A673 (cell line): ENCODE measurements around the gene ITSN1. TPM values are rescaled to one million over a fixed set of nuclear protein-coding genes. Genes with fewer than 3 reads are reported as not detected.

Source experiments
- BruUV-seq: library from RNA; stranded (reverse); fragments of 400-500 nt; replicated peaks from 2 replicates; lab custom pipeline; 2021; lab: Mats Ljungman, UMichigan
- CTCF ChIA-PET: fragments of 300-600 bp; sonication (Branson Sonifier 250); formaldehyde crosslinking; loops from one replicate; lab custom pipeline; 2022; ENCODE audit warnings: antibody characterized with exemption; lab: Charles Lee
- POLR2A ChIA-PET: fragments of 300-600 bp; sonication (Branson Sonifier 250); formaldehyde crosslinking; loops from one replicate; lab custom pipeline; 2022; ENCODE audit warnings: antibody characterized with exemption; ENCODE audit not compliant: low non-redundant PET; lab: Charles Lee
- DNase-seq: peaks from one replicate; pipeline ENCODE4 v3.0.0-alpha.2; 2015; ENCODE audit warnings: low spot score
- H3K27ac ChIP-seq: fragments of 200-600 bp; sonication (generic); 2 replicates; pipeline ENCODE4 v1.5.1; 2016; ENCODE audit warnings: mixed run types, low read depth, mild to moderate bottlenecking, mixed read lengths, antibody characterized with exemption, low read length; ENCODE audit not compliant: poor library complexity, severe bottlenecking
- H3K27me3 ChIP-seq: fragments of 200-600 bp; sonication (generic); replicated peaks from 2 replicates; pipeline ENCODE4 v1.6.1; 2017; ENCODE audit warnings: mixed run types, low read depth, mild to moderate bottlenecking, mixed read lengths, antibody characterized with exemption, low read length; ENCODE audit not compliant: insufficient read depth, poor library complexity
- H3K36me3 ChIP-seq: fragments of 200-600 bp; sonication (generic); 2 replicates; pipeline ENCODE4 v1.6.1; 2016; ENCODE audit warnings: mixed run types, mild to moderate bottlenecking, mixed read lengths, antibody characterized with exemption, low read length; ENCODE audit not compliant: insufficient read depth, poor library complexity, severe bottlenecking
- H3K4me1 ChIP-seq: fragments of 200-600 bp; sonication (generic); 2 replicates; pipeline ENCODE4 v1.6.1; 2017; ENCODE audit warnings: mixed run types, mild to moderate bottlenecking, mixed read lengths, antibody characterized with exemption, low read length; ENCODE audit not compliant: insufficient read depth, poor library complexity, severe bottlenecking
- H3K4me3 ChIP-seq: fragments of 200-600 bp; sonication (generic); 2 replicates; pipeline ENCODE4 v1.5.1; 2016; ENCODE audit warnings: low read depth, mixed run types, mild to moderate bottlenecking, mixed read lengths, low read length; ENCODE audit not compliant: poor library complexity, severe bottlenecking
- H3K9me3 ChIP-seq: fragments of 200-600 bp; sonication (generic); 2 replicates; pipeline ENCODE4 v1.6.1; 2016; ENCODE audit warnings: mixed run types, low read depth, mild to moderate bottlenecking, mixed read lengths, antibody characterized with exemption, low read length; ENCODE audit not compliant: poor library complexity, severe bottlenecking
- EZH2 ChIP-seq: fragments of 200-600 bp; sonication (generic); IDR thresholded peaks from 2 replicates; pipeline ENCODE4 v1.6.1; 2017; ENCODE audit warnings: borderline replicate concordance, low read depth, mild to moderate bottlenecking, mixed read lengths, antibody characterized with exemption, low read length; ENCODE audit not compliant: poor library complexity, severe bottlenecking
- intact Hi-C: fragments of 100-400 bp; cut with micrococcal nuclease; formaldehyde crosslinking; loops from one replicate; pipeline ENCODE4 v1.10.0; 2022; ENCODE audit not compliant: unreplicated experiment
- total RNA-seq: library from RNA; stranded (reverse); gene quantifications from 2 replicates; pipeline ENCODE4 v1.2.3, GENCODE V29; 2021
- TF ChIP-seq, protein P1 (sequence below): fragments of 300-800, 200-600 bp; sonication (generic); conservative IDR thresholded peaks from 2 replicates; pipeline ENCODE4 v1.5.1; 2017; ENCODE audit warnings: low read depth, mild to moderate bottlenecking, antibody characterized with exemption, low read length, moderate library complexity, mixed read lengths

The ITSN1 gene
- total RNA-seq, 1 experiment from 2014 or later = 54.2 TPM

DNA sequence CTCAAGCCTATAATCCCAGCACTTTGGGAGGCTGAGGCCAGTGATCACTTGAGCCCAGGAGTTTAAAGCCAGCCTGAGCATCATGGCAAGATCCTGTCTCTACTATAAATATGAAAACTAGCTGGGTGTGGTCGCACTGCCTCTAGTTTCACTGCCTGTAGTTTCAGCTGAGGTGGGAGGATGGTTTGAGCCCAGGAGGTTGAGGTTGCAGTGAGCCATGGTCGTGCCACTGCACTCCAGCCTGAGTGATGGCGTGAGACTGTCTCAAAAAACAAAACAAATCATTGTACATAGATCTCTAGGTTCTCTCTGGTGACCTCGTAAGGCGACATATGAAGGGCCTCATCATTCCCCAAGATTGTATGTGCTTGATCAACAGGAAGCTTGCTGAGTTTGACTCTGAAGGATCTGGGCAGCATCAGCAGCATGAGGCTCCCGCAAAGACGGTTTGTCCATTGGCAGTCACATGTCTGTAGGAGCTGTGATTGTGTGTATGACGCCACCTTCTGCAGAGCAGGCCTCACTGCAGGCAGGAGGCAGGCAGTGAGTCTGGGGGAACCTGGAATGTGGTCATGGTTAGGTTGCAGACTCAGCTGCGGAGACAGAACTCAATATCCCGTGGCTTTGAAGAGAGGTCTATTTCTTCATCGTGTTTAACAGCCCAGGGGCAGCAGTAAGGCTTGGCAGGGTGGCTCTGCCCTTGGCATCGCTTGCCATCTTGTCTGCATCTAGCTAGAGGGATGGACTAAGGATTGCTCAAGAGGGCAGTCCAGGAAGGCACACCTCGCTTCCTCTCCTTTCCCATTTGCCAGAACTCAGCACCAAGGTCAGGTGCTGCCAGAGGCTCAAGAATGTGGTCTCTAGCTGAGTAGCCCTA lies 259.3 kb downstream of the ITSN1 start:
- intact Hi-C loops = no loop called here
- CTCF ChIA-PET = interaction anchor here (0.5 to 1.3 kb wide), 5 partner anchors 23 to 296 kb away, joined by 3 to 6 read pairs (median 3); no protein-coding TSS in a partner anchor
- peak; percentile 72 for DNase-seq
- no peak overlapping the region for H3K27ac ChIP-seq
- H3K4me1 ChIP-seq = no peaks in the 10 kb centered on the region
- no peak for TF ChIP-seq EZH2
- TF ChIP-seq, protein P1, sequence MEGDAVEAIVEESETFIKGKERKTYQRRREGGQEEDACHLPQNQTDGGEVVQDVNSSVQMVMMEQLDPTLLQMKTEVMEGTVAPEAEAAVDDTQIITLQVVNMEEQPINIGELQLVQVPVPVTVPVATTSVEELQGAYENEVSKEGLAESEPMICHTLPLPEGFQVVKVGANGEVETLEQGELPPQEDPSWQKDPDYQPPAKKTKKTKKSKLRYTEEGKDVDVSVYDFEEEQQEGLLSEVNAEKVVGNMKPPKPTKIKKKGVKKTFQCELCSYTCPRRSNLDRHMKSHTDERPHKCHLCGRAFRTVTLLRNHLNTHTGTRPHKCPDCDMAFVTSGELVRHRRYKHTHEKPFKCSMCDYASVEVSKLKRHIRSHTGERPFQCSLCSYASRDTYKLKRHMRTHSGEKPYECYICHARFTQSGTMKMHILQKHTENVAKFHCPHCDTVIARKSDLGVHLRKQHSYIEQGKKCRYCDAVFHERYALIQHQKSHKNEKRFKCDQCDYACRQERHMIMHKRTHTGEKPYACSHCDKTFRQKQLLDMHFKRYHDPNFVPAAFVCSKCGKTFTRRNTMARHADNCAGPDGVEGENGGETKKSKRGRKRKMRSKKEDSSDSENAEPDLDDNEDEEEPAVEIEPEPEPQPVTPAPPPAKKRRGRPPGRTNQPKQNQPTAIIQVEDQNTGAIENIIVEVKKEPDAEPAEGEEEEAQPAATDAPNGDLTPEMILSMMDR = peak; percentile 86
- BruUV-seq = no TSS peak
- no peak overlapping the region for H3K4me3 ChIP-seq
- H3K9me3 ChIP-seq = no peaks in the 10 kb centered on the region
- no peaks in the 10 kb centered on the region for H3K27me3 ChIP-seq
- H3K36me3 ChIP-seq = peaks cover 38% of the 10 kb centered on the region
- POLR2A ChIA-PET = no interaction called here

DNA sequence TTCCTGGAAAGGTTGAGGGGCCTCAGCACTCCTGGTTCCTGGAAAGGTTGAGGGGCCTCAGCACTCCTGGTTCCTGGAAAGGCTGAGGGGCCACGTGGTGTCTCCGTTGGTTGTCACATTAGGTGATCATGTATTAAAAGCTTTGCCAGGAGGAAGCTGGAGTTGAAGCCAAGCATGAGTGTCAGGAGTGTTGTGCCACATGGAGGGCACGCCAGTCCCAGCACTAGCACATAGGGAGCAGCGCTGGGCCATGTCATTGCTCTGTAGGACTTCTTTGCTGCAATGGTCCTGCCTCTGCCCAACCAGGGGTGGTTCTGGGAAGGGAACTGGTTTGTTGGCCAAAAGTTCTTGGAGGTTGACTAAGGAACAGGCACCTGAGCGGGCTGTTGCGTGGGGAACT lies 260.0 kb downstream of the ITSN1 start:
- no TSS peak for BruUV-seq
- DNase-seq = no peak
- ChIA-PET POLR2A (no interaction called here), CTCF (interaction anchor here (0.6 to 1.3 kb wide), 4 partner anchors 22 to 297 kb away, joined by 3 to 6 read pairs (median 3); no protein-coding TSS in a partner anchor)
- no peaks in the 10 kb centered on the region for H3K4me1 ChIP-seq
- no peak overlapping the region for H3K27ac ChIP-seq
- H3K4me3 ChIP-seq = no peak overlapping the region
- peaks cover 45% of the 10 kb centered on the region for H3K36me3 ChIP-seq
- H3K9me3 ChIP-seq = no peaks in the 10 kb centered on the region
- no peak for TF ChIP-seq EZH2
- TF ChIP-seq, protein P1 = no peak
- H3K27me3 ChIP-seq = no peaks in the 10 kb centered on the region
- intact Hi-C loops = no loop called here

DNA sequence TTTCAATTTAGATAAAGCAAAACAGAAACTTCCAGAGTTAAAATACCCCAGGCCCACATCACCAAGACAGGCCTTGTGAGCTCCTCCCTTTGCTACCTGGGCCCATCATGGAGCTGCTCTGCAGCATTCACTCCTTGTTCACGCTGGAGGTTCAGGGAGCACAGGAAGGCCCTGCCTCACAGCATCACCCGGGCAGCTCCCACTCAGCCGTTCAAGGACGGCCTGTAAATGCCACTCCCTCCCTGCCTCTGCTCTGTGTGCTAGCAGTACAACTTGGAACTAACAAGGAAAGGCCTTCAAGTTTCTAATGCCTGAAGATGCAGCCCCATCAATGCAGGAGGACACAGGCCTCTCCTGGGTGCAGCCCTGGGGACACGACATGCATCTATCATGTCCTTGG lies 261.7 kb downstream of the ITSN1 start:
- TF ChIP-seq, protein P1 = no peak
- TF ChIP-seq EZH2 = no peak
- BruUV-seq = no TSS peak
- no peak overlapping the region for H3K4me3 ChIP-seq
- ChIA-PET CTCF (no interaction called here), POLR2A (no interaction called here)
- no peak overlapping the region for H3K27ac ChIP-seq
- intact Hi-C loops = no loop called here
- no peaks in the 10 kb centered on the region for H3K4me1 ChIP-seq
- DNase-seq = no peak
- peaks cover 62% of the 10 kb centered on the region for H3K36me3 ChIP-seq
- H3K27me3 ChIP-seq = no peaks in the 10 kb centered on the region
- H3K9me3 ChIP-seq = no peaks in the 10 kb centered on the region
